Stimulated activated CD4-positive, alpha-beta T cell treated with anti-CD3 and anti-CD28 coated beads, Interleukin-12 subunit alpha, Interleukin-12 subunit beta, amount 100 ng/mL, for 48 hours (primary cell): Measurements from ENCODE around the gene FRMD6.
A peak's percentile ranks its signal among the peaks of the same experiment; 100 is the strongest.

Source experiments
- DNase-seq, 3 donors: peaks; one replicate each; pipeline ENCODE4 v3.0.0-alpha.2; 2020; ENCODE audit warnings: low read depth in 2 of 3, low spot score in 1 of 3

The FRMD6 gene

GRCh38 chr14:51651388-51652167 is at the start of gene FRMD6:
TSS of gene FRMD6 (plus strand) at chr14:51651910. CDS start at chr14:51689837, 37,927 bp downstream.
- peak; percentile 61 to 71 (median 69) for DNase-seq

- DNase-seq: no peak
Observed at GRCh38 chr14:51602310-51602709, 49.4 kb upstream of the FRMD6 start.

GRCh38 chr14:51603495-51603894 is 48.2 kb upstream of the FRMD6 start:
- DNase-seq: no peak

- DNase-seq: no peak
Observed at GRCh38 chr14:51604073-51604472, 47.6 kb upstream of the FRMD6 start.

GRCh38 chr14:51605575-51605974 is 46.1 kb upstream of the FRMD6 start:
- DNase-seq: no peak

GRCh38 chr14:51607711-51608110 is 44.0 kb upstream of the FRMD6 start:
- DNase-seq: no peak

GRCh38 chr14:51609251-51609954 is 42.3 kb upstream of the FRMD6 start:
- DNase-seq: no peak

GRCh38 chr14:51609955-51610283 is 41.8 kb upstream of the FRMD6 start:
- DNase-seq: no peak

- no peak for DNase-seq
Observed at GRCh38 chr14:51610771-51611170, 40.9 kb upstream of the FRMD6 start.

GRCh38 chr14:51612449-51612848 is 39.3 kb upstream of the FRMD6 start:
- no peak for DNase-seq

- DNase-seq: no peak
Observed at GRCh38 chr14:51613416-51613815, 38.3 kb upstream of the FRMD6 start.

- DNase-seq: no peak
Observed at GRCh38 chr14:51614707-51615106, 37.0 kb upstream of the FRMD6 start.

GRCh38 chr14:51616256-51616655 is 35.5 kb upstream of the FRMD6 start:
- DNase-seq: no peak

- DNase-seq: no peak
Observed at GRCh38 chr14:51616724-51617409, 34.8 kb upstream of the FRMD6 start.

GRCh38 chr14:51619561-51619960 is 32.1 kb upstream of the FRMD6 start:
- DNase-seq: no peak

GRCh38 chr14:51620056-51620455 is 31.7 kb upstream of the FRMD6 start:
- no peak for DNase-seq

- no peak for DNase-seq
Observed at GRCh38 chr14:51621654-51622053, 30.1 kb upstream of the FRMD6 start.

GRCh38 chr14:51622376-51622775 is 29.3 kb upstream of the FRMD6 start:
- DNase-seq: no peak

GRCh38 chr14:51624955-51625569 is 26.6 kb upstream of the FRMD6 start:
- DNase-seq: no peak

- no peak for DNase-seq
Observed at GRCh38 chr14:51626185-51626584, 25.5 kb upstream of the FRMD6 start.

- no peak for DNase-seq
Observed at GRCh38 chr14:51626788-51627187, 24.9 kb upstream of the FRMD6 start.

- DNase-seq: no peak
Observed at GRCh38 chr14:51627313-51627712, 24.4 kb upstream of the FRMD6 start.
